ENCODE measurements around the gene ADRA2C.

GRCh38 chr4:3745886-3746656 is 20.1 kb upstream of the ADRA2C start:
- no peak for TF ChIP-seq CTCF (IDR thresholded peaks at IDR 0.05)
- no peak for TF ChIP-seq POLR2A (IDR thresholded peaks at IDR 0.05)
- TF ChIP-seq EP300 (IDR thresholded peaks at IDR 0.05), result no peak
- no peak for TF ChIP-seq POLR2AphosphoS5 (IDR thresholded peaks at IDR 0.05)

All from sigmoid colon (tissue), 4 donors.